ENCODE measurements around the gene MAP2K2. TPM values are rescaled to one million over a fixed set of nuclear protein-coding genes. Genes with fewer than 3 reads are reported as not detected.

Gene MAP2K2
- total RNA-seq, 4 donors from 2014 or later = 136 to 199 (median 195) TPM

- in situ Hi-C loops (cut with MboI; ENCODE audit: low pct_ligation_motif_present in 1 of 4, low pct_unique_long_range_greater_than_20kb in 1 of 4, low sequenced_read_pairs in 3 of 4) = no loop called here
- 9% methylated on average over 30 of the region's 33 CpGs; no CpG with 5 or more reads in 1 of the 2 donors for WGBS, 2 donors (ENCODE audit: low coverage in 1 of 2)
- Histone ChIP-seq H3K9me3 (no peaks in the 10 kb centered on the region), H3K36me3 (no peaks in the 10 kb centered on the region), H3K4me1 (peaks cover 10 to 26% (median 18%) of the 10 kb centered on the region in 4 donors), H3K27me3 (no peaks in the 10 kb centered on the region), H3K27ac (peak overlapping the region; percentile 85 to 91 (median 86)), H3K4me3 (peak overlapping the region; percentile 37 to 60 (median 46))
- TF ChIP-seq POLR2A (IDR thresholded peaks at IDR 0.05) = peak; percentile 30
- no peak for TF ChIP-seq CTCF (IDR thresholded peaks at IDR 0.05)
- TF ChIP-seq POLR2AphosphoS5 (IDR thresholded peaks at IDR 0.05) = peak in 2 of 3 donors; percentile 1 to 21
- TF ChIP-seq EP300 (IDR thresholded peaks at IDR 0.05; ENCODE audit: low read depth) = no peak
- peak; percentile 86 for DNase-seq
- intact Hi-C loops (cut with DNase I; ENCODE audit: low total_unique reads) = no loop called here
Observed at GRCh38 chr19:4077800-4078684, 45.9 kb downstream of the MAP2K2 start.

GRCh38 chr19:4077007-4077374 lies 46.9 kb downstream of the MAP2K2 start:
- peak overlapping the region; percentile 85 to 91 (median 86) for H3K27ac ChIP-seq
- H3K27me3 ChIP-seq = no peaks in the 10 kb centered on the region
- DNase-seq = no peak
- in situ Hi-C loops (cut with MboI; ENCODE audit: low pct_ligation_motif_present in 1 of 4, low pct_unique_long_range_greater_than_20kb in 1 of 4, low sequenced_read_pairs in 3 of 4) (no loop called here), intact Hi-C loops (cut with DNase I; ENCODE audit: low total_unique reads) (no loop called here)
- TF ChIP-seq POLR2AphosphoS5 (IDR thresholded peaks at IDR 0.05) = no peak
- no peak for TF ChIP-seq CTCF (IDR thresholded peaks at IDR 0.05)
- TF ChIP-seq POLR2A (IDR thresholded peaks at IDR 0.05) = no peak
- TF ChIP-seq EP300 (IDR thresholded peaks at IDR 0.05; ENCODE audit: low read depth) = no peak
- H3K9me3 ChIP-seq = no peaks in the 10 kb centered on the region
- H3K4me3 ChIP-seq = no peak overlapping the region
- H3K36me3 ChIP-seq = no peaks in the 10 kb centered on the region
- 93% methylated on average over 3 of the region's 3 CpGs; no CpG with 5 or more reads in 1 of the 2 donors for WGBS, 2 donors (ENCODE audit: low coverage in 1 of 2)
- H3K4me1 ChIP-seq = peaks cover 10 to 26% (median 18%) of the 10 kb centered on the region in 4 donors

GRCh38 chr19:4075373-4075772 lies 48.5 kb downstream of the MAP2K2 start:
- in situ Hi-C loops (cut with MboI; ENCODE audit: low pct_ligation_motif_present in 1 of 4, low pct_unique_long_range_greater_than_20kb in 1 of 4, low sequenced_read_pairs in 3 of 4) = no loop called here

More at GRCh38 chr19:4075373-4075772, 48.5 kb downstream of the MAP2K2 start:
- 73 to 85% methylated on average over 2 to 9 of the region's 9 CpGs for WGBS, 2 donors (ENCODE audit: low coverage in 1 of 2)
- no peak overlapping the region for H3K27ac ChIP-seq
- H3K27me3 ChIP-seq = no peaks in the 10 kb centered on the region
- H3K4me1 ChIP-seq = peaks cover 10 to 26% (median 18%) of the 10 kb centered on the region in 4 donors
- no peaks in the 10 kb centered on the region for H3K9me3 ChIP-seq
- no peak overlapping the region for H3K4me3 ChIP-seq
- intact Hi-C loops (cut with DNase I; ENCODE audit: low total_unique reads) = no loop called here
- no peaks in the 10 kb centered on the region for H3K36me3 ChIP-seq
- no peak for DNase-seq
- no peak for TF ChIP-seq POLR2A (IDR thresholded peaks at IDR 0.05)
- TF ChIP-seq POLR2AphosphoS5 (IDR thresholded peaks at IDR 0.05) = no peak
- no peak for TF ChIP-seq CTCF (IDR thresholded peaks at IDR 0.05)
- no peak for TF ChIP-seq EP300 (IDR thresholded peaks at IDR 0.05; ENCODE audit: low read depth)
